ENCODE results near the gene GLRX.

GLRX gene

GRCh38 chr5:95806687-95807086, 15.8 kb downstream of the GLRX start:
- DNase-seq: no peak

- no peak for DNase-seq
Observed at GRCh38 chr5:95804736-95805539, 17.6 kb downstream of the GLRX start.

GRCh38 chr5:95803271-95804148, 19.0 kb downstream of the GLRX start:
- no peak for DNase-seq

- no peak for DNase-seq
Observed at GRCh38 chr5:95801961-95802360, 20.6 kb downstream of the GLRX start.

GRCh38 chr5:95801532-95801931, 21.0 kb downstream of the GLRX start:
- DNase-seq: no peak

GRCh38 chr5:95800553-95800952, 22.0 kb downstream of the GLRX start:
- no peak for DNase-seq

- no peak for DNase-seq
Observed at GRCh38 chr5:95799191-95799835, 23.2 kb downstream of the GLRX start.

- no peak for DNase-seq
Observed at GRCh38 chr5:95798545-95798944, 24.0 kb downstream of the GLRX start.

- no peak for DNase-seq
Observed at GRCh38 chr5:95798048-95798447, 24.5 kb downstream of the GLRX start.

- DNase-seq: no peak
Observed at GRCh38 chr5:95797301-95797700, 25.2 kb downstream of the GLRX start.

GRCh38 chr5:95794070-95794516, 28.4 kb downstream of the GLRX start:
- no peak for DNase-seq

GRCh38 chr5:95791751-95792150, 30.8 kb downstream of the GLRX start:
- DNase-seq: no peak

- no peak for DNase-seq
Observed at GRCh38 chr5:95788493-95788892, 34.0 kb downstream of the GLRX start.

- no peak for DNase-seq
Observed at GRCh38 chr5:95786821-95787418, 35.6 kb downstream of the GLRX start.

- DNase-seq: no peak
Observed at GRCh38 chr5:95784514-95785302, 37.8 kb downstream of the GLRX start.

- DNase-seq: no peak
Observed at GRCh38 chr5:95783661-95784060, 38.9 kb downstream of the GLRX start.

GRCh38 chr5:95782181-95782580, 40.3 kb downstream of the GLRX start:
- no peak for DNase-seq

GRCh38 chr5:95781101-95781583, 41.4 kb downstream of the GLRX start:
- peak; percentile 66 to 69 for DNase-seq

- DNase-seq: no peak
Observed at GRCh38 chr5:95780597-95780996, 41.9 kb downstream of the GLRX start.

GRCh38 chr5:95779611-95780010, 42.9 kb downstream of the GLRX start:
- DNase-seq: no peak

GRCh38 chr5:95778713-95779436, 43.7 kb downstream of the GLRX start:
- no peak for DNase-seq

Data from activated CD4-positive, alpha-beta T cell treated with anti-CD3 and anti-CD28 coated beads, Interleukin-2, amount 50 U/mL, for 4 hours (primary cell).